Ishikawa (cell line): Measurements from ENCODE around the gene KBTBD13.

Source experiments
- CEBPB ChIP-seq: IDR thresholded peaks from 2 replicates; pipeline ENCODE4 v1.6.1; 2012
- CREB1 ChIP-seq: IDR thresholded peaks from 2 replicates; pipeline ENCODE4 v1.6.1; 2012; ENCODE audit warnings: low read depth
- EGR1 ChIP-seq: IDR thresholded peaks from 2 replicates; pipeline ENCODE4 v1.6.1; 2012
- EP300 ChIP-seq: IDR thresholded peaks from 2 replicates; pipeline ENCODE4 v1.6.1; 2012; ENCODE audit warnings: borderline replicate concordance
- FOXM1 ChIP-seq: IDR thresholded peaks from 2 replicates; pipeline ENCODE4 v1.6.1; 2012; ENCODE audit warnings: low read depth, borderline replicate concordance
- MAX ChIP-seq: IDR thresholded peaks from 2 replicates; pipeline ENCODE4 v1.6.1; 2012
- NFIC ChIP-seq: IDR thresholded peaks from 2 replicates; pipeline ENCODE4 v1.6.1; 2012
- RAD21 ChIP-seq: IDR thresholded peaks from 2 replicates; pipeline ENCODE4 v1.6.1; 2012; ENCODE audit warnings: low read depth
- REST ChIP-seq: IDR thresholded peaks from 2 replicates; pipeline ENCODE4 v1.6.1; 2012; ENCODE audit warnings: low read depth, mild to moderate bottlenecking
- TAF1 ChIP-seq: IDR thresholded peaks from 2 replicates; pipeline ENCODE4 v1.6.1; 2012; ENCODE audit warnings: low read depth, mild to moderate bottlenecking
- TCF12 ChIP-seq: IDR thresholded peaks from 2 replicates; pipeline ENCODE4 v1.6.1; 2012; ENCODE audit warnings: low read depth
- TEAD4 ChIP-seq: IDR thresholded peaks from 2 replicates; pipeline ENCODE4 v1.6.1; 2012
- USF1 ChIP-seq: IDR thresholded peaks from 2 replicates; pipeline ENCODE4 v1.6.1; 2012
- YY1 ChIP-seq: IDR thresholded peaks from 2 replicates; pipeline ENCODE4 v1.6.1; 2012; ENCODE audit warnings: low read depth
- ZBTB7A ChIP-seq: IDR thresholded peaks from 2 replicates; pipeline ENCODE4 v1.6.1; 2012; ENCODE audit warnings: low read depth

The KBTBD13 gene

GRCh38 chr15:65089206-65089824, 12.8 kb downstream of the KBTBD13 start:
- TF ChIP-seq ZBTB7A (no peak), CEBPB (no peak)

- TF ChIP-seq CEBPB (no peak), TCF12 (no peak)
Measured at GRCh38 chr15:65091946-65092770, 15.6 kb downstream of the KBTBD13 start.

- TF ChIP-seq NFIC, result no peak
- no peak for TF ChIP-seq TCF12
- no peak for TF ChIP-seq TEAD4
- no peak for TF ChIP-seq EP300
- no peak for TF ChIP-seq CREB1
- no peak for TF ChIP-seq REST
- no peak for TF ChIP-seq RAD21
- TF ChIP-seq TAF1, result no peak
- no peak for TF ChIP-seq MAX
- no peak for TF ChIP-seq ZBTB7A
- TF ChIP-seq USF1, result no peak
- no peak for TF ChIP-seq YY1
- TF ChIP-seq EGR1, result no peak
- TF ChIP-seq FOXM1, result no peak
- TF ChIP-seq CEBPB, result no peak
Measured at GRCh38 chr15:65092911-65093792, 16.6 kb downstream of the KBTBD13 start.

GRCh38 chr15:65094294-65094995, 17.9 kb downstream of the KBTBD13 start:
- TF ChIP-seq MAX (no peak), YY1 (no peak), USF1 (no peak), RAD21 (no peak), EP300 (no peak), TEAD4 (no peak), ZBTB7A (no peak), FOXM1 (no peak), CREB1 (no peak), EGR1 (no peak)

GRCh38 chr15:65095011-65095746, 18.6 kb downstream of the KBTBD13 start:
- TF ChIP-seq FOXM1 (no peak), TEAD4 (no peak), CREB1 (no peak)

GRCh38 chr15:65095747-65096104, 19.2 kb downstream of the KBTBD13 start:
- no peak for TF ChIP-seq TCF12
- no peak for TF ChIP-seq EGR1
- no peak for TF ChIP-seq CREB1
- no peak for TF ChIP-seq USF1
- TF ChIP-seq CEBPB, result no peak
- TF ChIP-seq ZBTB7A, result no peak
- TF ChIP-seq TAF1, result no peak
- TF ChIP-seq RAD21, result no peak
- TF ChIP-seq NFIC, result no peak
- no peak for TF ChIP-seq MAX
- TF ChIP-seq EP300, result no peak
- TF ChIP-seq YY1, result no peak
- no peak for TF ChIP-seq REST
- no peak for TF ChIP-seq FOXM1
